Tibial nerve (tissue), 4 donors: Measurements from ENCODE around the gene CABP4. TPM values are rescaled to one million over a fixed set of nuclear protein-coding genes. Genes with fewer than 3 reads are reported as not detected.

ENCODE experiments used
- DNase-seq, 2 donors: peaks; one replicate each; pipeline ENCODE4 v3.0.0-alpha.2; 2019; ENCODE audit warnings: low spot score in 2 of 2
- H3K27ac ChIP-seq, 4 donors: fragments of 200-600 bp; sonication (generic) in 3 of 4; one replicate each; pipeline ENCODE4 v1.5.1; 2017 to 2019; ENCODE audit warnings: mild to moderate bottlenecking in 1 of 4
- H3K27me3 ChIP-seq, 2 donors: fragments of 200-600 bp; sonication (generic) in 1 of 2; one replicate each; pipeline versions ENCODE4 v1.5.1 to v1.6.0; 2017 to 2019
- H3K36me3 ChIP-seq, 3 donors: fragments of 200-600 bp; sonication (generic); one replicate each; pipeline ENCODE4 v1.5.1; 2018 to 2019
- H3K4me1 ChIP-seq, 4 donors: fragments of 200-600 bp; sonication (generic) in 3 of 4; one replicate each; pipeline ENCODE4 v1.5.1; 2017 to 2019
- H3K4me3 ChIP-seq, 4 donors: fragments of 200-600 bp; sonication (generic) in 3 of 4; one replicate each; pipeline ENCODE4 v1.5.1; 2017 to 2019; ENCODE audit warnings: mild to moderate bottlenecking in 1 of 4, moderate library complexity in 1 of 4
- H3K9me3 ChIP-seq, 4 donors: fragments of 200-600 bp; sonication (generic) in 3 of 4; one replicate each; pipeline ENCODE4 v1.5.1; 2017 to 2019
- CTCF ChIP-seq, 5 experiments: fragments of 200-600 bp in 3 of 5; fragments of 450-650 bp in 2 of 5; sonication (generic) in 3 of 5; IDR thresholded peaks; one replicate each; pipeline ENCODE4 v1.5.1; 2016 to 2019; ENCODE audit warnings: antibody characterized with exemption in 5 of 5, mild to moderate bottlenecking in 3 of 5, moderate library complexity in 2 of 5
- EP300 ChIP-seq, 2 donors: sonication (generic); formaldehyde crosslinking; IDR thresholded peaks; one replicate each; pipeline ENCODE4 v1.6.1; 2017; ENCODE audit warnings: antibody characterized with exemption in 2 of 2, mild to moderate bottlenecking in 1 of 2
- POLR2A ChIP-seq, 2 donors: fragments of 450-650 bp; IDR thresholded peaks; one replicate each; pipeline ENCODE4 v1.6.1; 2017; ENCODE audit warnings: antibody characterized with exemption in 2 of 2, mild to moderate bottlenecking in 2 of 2, moderate library complexity in 2 of 2
- WGBS, 2 donors: methylation state at CpG; one replicate each; pipeline ENCODE4 v1.1.5; 2018; 5-methylcytosine and 5-hydroxymethylcytosine counted together
- total RNA-seq, 4 donors: library from RNA; depleted of rRNA; stranded (reverse); fragments of >200 nt; gene quantifications; one replicate each; pipeline ENCODE4 v1.1.0, GENCODE V29; 2016

CABP4 gene
- total RNA-seq, 4 donors from 2014 or later: 0.21 to 5.7 (median 3.6) TPM

DNA sequence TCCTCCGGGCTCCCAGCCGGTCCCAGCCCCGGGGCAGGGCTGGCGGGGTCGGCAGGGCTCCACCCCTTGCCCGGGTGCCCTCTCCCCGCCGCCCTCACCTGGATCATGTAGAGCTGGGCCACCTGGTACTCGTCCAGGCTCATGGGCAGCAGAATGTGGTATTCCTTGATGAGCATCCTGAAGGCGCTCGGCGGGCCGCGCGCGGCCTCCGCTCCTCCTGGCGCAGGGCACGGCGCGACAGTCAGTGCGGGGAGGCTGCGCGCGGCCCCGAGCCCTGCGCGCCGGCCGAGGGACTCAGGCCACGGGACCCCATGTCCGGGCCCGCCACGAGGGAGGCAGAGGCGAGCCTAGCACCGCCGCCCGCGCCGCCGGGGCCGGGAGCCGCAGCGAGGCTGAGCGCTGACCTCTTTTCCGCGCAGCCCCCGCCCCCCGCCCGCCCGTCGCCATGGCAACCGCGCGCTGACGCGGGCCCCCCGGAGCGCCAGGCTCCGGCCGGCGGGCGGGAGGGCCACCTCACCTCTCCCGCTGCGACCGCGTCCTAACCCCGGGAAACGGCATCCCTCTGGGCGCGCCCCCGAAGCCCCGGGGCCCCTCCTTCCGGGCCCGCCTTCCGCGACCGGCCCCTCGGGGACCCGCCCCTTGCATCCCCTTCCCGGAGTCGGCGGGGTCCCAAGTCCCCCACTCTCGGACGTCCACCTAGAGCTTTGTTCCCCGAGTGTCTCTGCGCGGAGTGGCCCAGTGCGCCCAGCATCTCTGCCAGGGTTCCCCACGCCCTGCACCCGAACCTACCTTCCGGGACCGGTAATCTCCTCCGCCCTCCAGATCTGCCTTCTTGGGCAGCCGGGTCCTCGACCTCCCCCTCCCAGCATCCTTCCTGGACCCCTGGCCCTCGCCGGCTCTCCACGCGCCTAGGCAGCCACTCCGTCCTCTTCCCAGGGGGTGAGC, 49.1 kb downstream of the CABP4 start:
- Histone ChIP-seq H3K27ac (peak overlapping the region; percentile 93 to 99 (median 98)), H3K27me3 (no peaks in the 10 kb centered on the region), H3K9me3 (no peaks in the 10 kb centered on the region), H3K4me3 (peak overlapping the region; percentile 53 to 71 (median 66)), H3K36me3 (peaks cover 0 to 31% (median 11%) of the 10 kb centered on the region in 3 donors), H3K4me1 (peaks cover 0 to 56% (median 31%) of the 10 kb centered on the region in 4 donors)
- no peak for TF ChIP-seq EP300 (IDR thresholded peaks at IDR 0.05)
- TF ChIP-seq CTCF (IDR thresholded peaks at IDR 0.05): no peak
- TF ChIP-seq POLR2A (IDR thresholded peaks at IDR 0.05): no peak
- 2% methylated on average over 56 to 60 of the region's 101 CpGs for WGBS, 2 donors
- no peak for DNase-seq

DNA sequence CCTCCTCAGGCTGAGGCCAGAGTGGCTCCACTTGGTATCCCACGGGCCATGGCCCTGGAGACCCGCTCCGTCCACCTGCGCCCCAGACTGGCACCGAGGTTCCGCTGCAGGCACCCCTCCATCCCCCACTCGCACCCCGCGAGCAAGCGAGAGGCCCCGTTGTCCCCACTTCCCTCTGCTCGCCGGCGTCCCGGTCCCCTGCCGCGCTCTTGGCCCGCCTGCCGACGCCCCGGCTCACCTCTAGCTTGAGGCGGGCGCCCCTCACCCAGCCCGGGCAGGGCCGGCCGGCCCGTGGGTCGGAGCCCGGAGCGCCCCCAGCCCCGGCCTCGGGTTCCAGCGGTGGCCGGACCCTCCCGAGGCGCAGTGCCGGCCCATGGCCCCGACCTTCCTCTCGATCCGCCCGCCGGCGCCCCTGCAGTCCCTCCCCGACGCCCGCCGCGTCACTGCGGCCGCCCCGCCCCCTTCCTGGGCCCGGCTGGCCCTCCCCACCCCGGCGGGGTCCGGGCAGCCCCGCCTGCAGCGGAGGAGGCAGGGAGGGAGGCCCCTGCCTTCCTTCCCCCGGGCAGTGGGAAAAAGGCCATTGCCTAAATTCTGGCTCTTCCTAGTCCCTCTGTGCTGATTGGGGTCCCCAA, 49.9 kb downstream of the CABP4 start, which contains the start of gene PITPNM1:
Gene PITPNM1 (minus strand): TSS at position 414 of the 632 bp plus-strand sequence. CDS start 1,183 bp downstream, outside the sequence.
- TF ChIP-seq POLR2A (IDR thresholded peaks at IDR 0.05) (peak; percentile 41 to 70), EP300 (IDR thresholded peaks at IDR 0.05) (no peak), CTCF (IDR thresholded peaks at IDR 0.05) (no peak)
- Histone ChIP-seq H3K36me3 (peaks cover 0 to 25% (median 11%) of the 10 kb centered on the region in 3 donors), H3K27ac (peak within 1 kb of the TSS; percentile 93 to 99 (median 98)), H3K27me3 (no peaks in the 10 kb centered on the region), H3K4me1 (peaks cover 0 to 56% (median 31%) of the 10 kb centered on the region in 4 donors), H3K4me3 (peak within 1 kb of the TSS; percentile 53 to 71 (median 66)), H3K9me3 (no peaks in the 10 kb centered on the region)
- peak; percentile 41 to 46 for DNase-seq
- WGBS, 2 donors: 1 to 2% methylated on average over 41 to 54 of the region's 58 CpGs

GRCh38 chr11:67505605-67506396, 50.6 kb downstream of the CABP4 start:
- peak overlapping the region; percentile 38 to 69 (median 58) for H3K4me3 ChIP-seq
- H3K27me3 ChIP-seq: no peaks in the 10 kb centered on the region
- peak; percentile 93 to 99 (median 98) for TF ChIP-seq CTCF (IDR thresholded peaks at IDR 0.05)
- TF ChIP-seq POLR2A (IDR thresholded peaks at IDR 0.05): peak; percentile 7 to 74
- TF ChIP-seq EP300 (IDR thresholded peaks at IDR 0.05): peak; percentile 77 to 92
- peak; percentile 73 to 78 for DNase-seq
- 4 to 8% methylated on average over 10 to 12 of the region's 17 CpGs for WGBS, 2 donors
- H3K27ac ChIP-seq: peak overlapping the region; percentile 93 to 99 (median 98)
- peaks cover 0 to 56% (median 31%) of the 10 kb centered on the region in 4 donors for H3K4me1 ChIP-seq
- peaks cover 0 to 19% (median 11%) of the 10 kb centered on the region in 3 donors for H3K36me3 ChIP-seq
- H3K9me3 ChIP-seq: no peaks in the 10 kb centered on the region

DNA sequence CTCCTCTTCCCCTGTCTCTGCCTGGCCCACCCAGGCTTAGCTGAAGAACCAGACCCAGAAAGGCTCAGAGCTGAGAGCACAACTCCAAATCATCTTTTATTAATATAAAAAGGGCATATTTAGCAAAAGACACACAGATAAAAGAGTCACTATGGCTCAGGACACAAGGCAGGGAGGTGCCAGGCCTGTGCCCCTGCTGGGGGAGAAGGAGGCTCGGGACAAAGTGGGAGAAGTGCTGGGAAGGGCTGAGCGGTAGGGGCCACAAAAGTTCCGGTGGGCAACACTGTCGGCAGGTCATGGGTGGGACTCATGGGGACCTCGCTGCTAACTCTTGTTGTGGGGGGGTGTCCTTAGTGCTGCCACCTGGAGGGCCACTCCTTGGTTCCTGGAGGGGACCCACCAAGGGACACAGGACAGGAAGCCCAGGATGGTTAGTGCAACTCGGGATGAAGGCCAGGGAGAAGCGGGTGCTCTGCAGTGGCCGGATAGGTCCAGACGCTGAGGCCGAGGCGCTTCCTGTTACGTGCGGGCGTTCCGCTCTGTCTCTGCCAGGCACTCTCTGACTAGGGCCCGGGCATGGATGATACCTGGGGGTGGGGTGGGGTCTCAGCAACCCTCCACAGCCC, 51.4 kb downstream of the CABP4 start:
- peaks cover 0 to 13% (median 10%) of the 10 kb centered on the region in 3 donors for H3K36me3 ChIP-seq
- H3K4me3 ChIP-seq: peak overlapping the region in 2 of 4 donors; percentile 79 to 91
- peak overlapping the region; percentile 98 to 100 (median 99) for H3K27ac ChIP-seq
- no peaks in the 10 kb centered on the region for H3K27me3 ChIP-seq
- no peaks in the 10 kb centered on the region for H3K9me3 ChIP-seq
- no peak for DNase-seq
- peaks cover 0 to 56% (median 31%) of the 10 kb centered on the region in 4 donors for H3K4me1 ChIP-seq
- TF ChIP-seq CTCF (IDR thresholded peaks at IDR 0.05) (peak in 1 of 5 experiments; percentile 7), EP300 (IDR thresholded peaks at IDR 0.05) (no peak)
- 68 to 87% methylated on average over 16 of the region's 16 CpGs for WGBS, 2 donors
